ENCODE results near the gene PRRG2. TPM values are rescaled to one million over a fixed set of nuclear protein-coding genes. Genes with fewer than 3 reads are reported as not detected.

Gene PRRG2
- total and polyA plus RNA-seq, 2 of the 13 experiments (the other 11 are each of a cell fraction or from before 2014, with no cell fraction given): 0.66 to 0.82 TPM

DNA sequence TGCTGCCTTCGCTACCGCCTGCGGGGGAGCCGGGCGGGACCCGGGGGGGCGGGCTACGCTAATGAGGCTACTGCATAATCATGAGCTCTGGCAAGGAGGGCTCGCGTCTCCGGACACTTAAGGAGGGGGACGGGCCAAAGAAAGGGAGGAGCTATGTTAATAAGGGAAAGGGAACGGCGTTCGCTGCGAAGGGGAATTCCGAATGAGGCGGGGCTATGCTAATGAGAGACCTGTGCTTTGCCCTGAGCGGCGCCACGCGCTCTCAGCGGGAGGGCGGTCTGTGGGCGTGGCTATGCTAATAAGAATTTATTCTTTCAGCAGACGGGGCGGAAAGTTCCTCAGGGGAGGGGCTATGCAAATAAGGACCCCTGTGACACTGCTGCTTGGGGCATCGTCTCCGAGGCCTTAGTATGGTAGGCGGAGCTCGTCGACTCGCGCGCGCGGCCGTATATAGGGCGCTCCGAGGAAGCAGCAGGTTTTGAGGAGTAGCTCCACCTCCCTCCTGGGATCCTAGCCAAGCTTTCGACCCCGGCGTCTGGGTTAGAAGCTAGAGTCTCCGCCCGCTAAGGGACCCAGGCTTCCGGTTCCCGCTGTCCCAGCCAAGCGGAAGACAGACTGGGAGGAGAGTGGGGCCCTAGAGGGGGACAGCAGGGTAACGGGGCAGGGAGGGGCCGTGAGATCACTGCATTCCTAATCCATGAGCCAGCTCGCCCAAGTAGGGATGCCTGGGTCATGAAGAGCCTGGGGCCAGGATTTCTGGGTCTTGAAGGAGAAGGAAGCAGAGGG lies 59.2 kb downstream of the PRRG2 start, which contains the start of gene RRAS (continued):
- peak; percentile 75; the same call in 1 of the 2 replicates for TF ChIP-seq ZFP36L1 (CRISPR knock-in tag; IDR thresholded peaks at IDR 0.05)
- TF ChIP-seq ZNF160 (CRISPR knock-in tag; IDR thresholded peaks at IDR 0.05): 0 out of 2 replicates have a peak, but pooled peaks have one; percentile 19
- no peak for TF ChIP-seq TEAD2 (CRISPR knock-in tag; IDR thresholded peaks at IDR 0.05)
- TF ChIP-seq GLI4 (CRISPR knock-in tag; IDR thresholded peaks at IDR 0.05; ENCODE audit: borderline replicate concordance): no peak
- no peak for TF ChIP-seq FLYWCH1 (CRISPR knock-in tag; IDR thresholded peaks at IDR 0.05)
- TF ChIP-seq, protein P1, sequence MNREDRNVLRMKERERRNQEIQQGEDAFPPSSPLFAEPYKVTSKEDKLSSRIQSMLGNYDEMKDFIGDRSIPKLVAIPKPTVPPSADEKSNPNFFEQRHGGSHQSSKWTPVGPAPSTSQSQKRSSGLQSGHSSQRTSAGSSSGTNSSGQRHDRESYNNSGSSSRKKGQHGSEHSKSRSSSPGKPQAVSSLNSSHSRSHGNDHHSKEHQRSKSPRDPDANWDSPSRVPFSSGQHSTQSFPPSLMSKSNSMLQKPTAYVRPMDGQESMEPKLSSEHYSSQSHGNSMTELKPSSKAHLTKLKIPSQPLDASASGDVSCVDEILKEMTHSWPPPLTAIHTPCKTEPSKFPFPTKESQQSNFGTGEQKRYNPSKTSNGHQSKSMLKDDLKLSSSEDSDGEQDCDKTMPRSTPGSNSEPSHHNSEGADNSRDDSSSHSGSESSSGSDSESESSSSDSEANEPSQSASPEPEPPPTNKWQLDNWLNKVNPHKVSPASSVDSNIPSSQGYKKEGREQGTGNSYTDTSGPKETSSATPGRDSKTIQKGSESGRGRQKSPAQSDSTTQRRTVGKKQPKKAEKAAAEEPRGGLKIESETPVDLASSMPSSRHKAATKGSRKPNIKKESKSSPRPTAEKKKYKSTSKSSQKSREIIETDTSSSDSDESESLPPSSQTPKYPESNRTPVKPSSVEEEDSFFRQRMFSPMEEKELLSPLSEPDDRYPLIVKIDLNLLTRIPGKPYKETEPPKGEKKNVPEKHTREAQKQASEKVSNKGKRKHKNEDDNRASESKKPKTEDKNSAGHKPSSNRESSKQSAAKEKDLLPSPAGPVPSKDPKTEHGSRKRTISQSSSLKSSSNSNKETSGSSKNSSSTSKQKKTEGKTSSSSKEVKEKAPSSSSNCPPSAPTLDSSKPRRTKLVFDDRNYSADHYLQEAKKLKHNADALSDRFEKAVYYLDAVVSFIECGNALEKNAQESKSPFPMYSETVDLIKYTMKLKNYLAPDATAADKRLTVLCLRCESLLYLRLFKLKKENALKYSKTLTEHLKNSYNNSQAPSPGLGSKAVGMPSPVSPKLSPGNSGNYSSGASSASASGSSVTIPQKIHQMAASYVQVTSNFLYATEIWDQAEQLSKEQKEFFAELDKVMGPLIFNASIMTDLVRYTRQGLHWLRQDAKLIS (CRISPR knock-in tag; IDR thresholded peaks at IDR 0.05): no peak
- peak; percentile 45; the same call in 1 of the 2 replicates for TF ChIP-seq ZKSCAN8 (CRISPR knock-in tag; IDR thresholded peaks at IDR 0.05; ENCODE audit: borderline replicate concordance)
- no peak; the same call in 1 of the 2 replicates for TF ChIP-seq HMG20B (CRISPR knock-in tag; conservative IDR thresholded peaks at IDR 0.05)
- TF ChIP-seq JARID2 (CRISPR knock-in tag; IDR thresholded peaks at IDR 0.05; ENCODE audit: insufficient replicate concordance): no peak
- TF ChIP-seq ZNF614 (CRISPR knock-in tag; IDR thresholded peaks at IDR 0.05; ENCODE audit: borderline replicate concordance): no peak; the same call in 1 of the 2 replicates
- TF ChIP-seq, protein P2, sequence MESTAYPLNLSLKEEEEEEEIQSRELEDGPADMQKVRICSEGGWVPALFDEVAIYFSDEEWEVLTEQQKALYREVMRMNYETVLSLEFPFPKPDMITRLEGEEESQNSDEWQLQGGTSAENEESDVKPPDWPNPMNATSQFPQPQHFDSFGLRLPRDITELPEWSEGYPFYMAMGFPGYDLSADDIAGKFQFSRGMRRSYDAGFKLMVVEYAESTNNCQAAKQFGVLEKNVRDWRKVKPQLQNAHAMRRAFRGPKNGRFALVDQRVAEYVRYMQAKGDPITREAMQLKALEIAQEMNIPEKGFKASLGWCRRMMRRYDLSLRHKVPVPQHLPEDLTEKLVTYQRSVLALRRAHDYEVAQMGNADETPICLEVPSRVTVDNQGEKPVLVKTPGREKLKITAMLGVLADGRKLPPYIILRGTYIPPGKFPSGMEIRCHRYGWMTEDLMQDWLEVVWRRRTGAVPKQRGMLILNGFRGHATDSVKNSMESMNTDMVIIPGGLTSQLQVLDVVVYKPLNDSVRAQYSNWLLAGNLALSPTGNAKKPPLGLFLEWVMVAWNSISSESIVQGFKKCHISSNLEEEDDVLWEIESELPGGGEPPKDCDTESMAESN (CRISPR knock-in tag; conservative IDR thresholded peaks at IDR 0.05): peak; percentile 72
- TF ChIP-seq, protein P3, sequence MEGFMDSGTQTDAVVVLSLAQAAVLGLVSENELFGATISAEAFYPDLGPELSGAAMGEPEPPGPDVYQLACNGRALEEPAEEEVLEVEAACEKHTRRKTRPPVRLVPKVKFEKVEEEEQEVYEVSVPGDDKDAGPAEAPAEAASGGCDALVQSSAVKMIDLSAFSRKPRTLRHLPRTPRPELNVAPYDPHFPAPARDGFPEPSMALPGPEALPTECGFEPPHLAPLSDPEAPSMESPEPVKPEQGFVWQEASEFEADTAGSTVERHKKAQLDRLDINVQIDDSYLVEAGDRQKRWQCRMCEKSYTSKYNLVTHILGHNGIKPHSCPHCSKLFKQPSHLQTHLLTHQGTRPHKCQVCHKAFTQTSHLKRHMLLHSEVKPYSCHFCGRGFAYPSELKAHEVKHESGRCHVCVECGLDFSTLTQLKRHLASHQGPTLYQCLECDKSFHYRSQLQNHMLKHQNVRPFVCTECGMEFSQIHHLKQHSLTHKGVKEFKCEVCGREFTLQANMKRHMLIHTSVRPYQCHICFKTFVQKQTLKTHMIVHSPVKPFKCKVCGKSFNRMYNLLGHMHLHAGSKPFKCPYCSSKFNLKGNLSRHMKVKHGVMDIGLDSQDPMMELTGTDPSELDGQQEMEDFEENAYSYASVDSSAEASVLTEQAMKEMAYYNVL (CRISPR knock-in tag; IDR thresholded peaks at IDR 0.05; ENCODE audit: borderline replicate concordance): 0 out of 2 replicates have a peak, but pooled peaks have one; percentile 39
- peak; percentile 33 for TF ChIP-seq CBX1 (IDR thresholded peaks at IDR 0.05; ENCODE audit: low read depth)
- TF ChIP-seq ZNF766 (CRISPR knock-in tag; IDR thresholded peaks at IDR 0.05; ENCODE audit: borderline replicate concordance): no peak
- TF ChIP-seq, protein P4, sequence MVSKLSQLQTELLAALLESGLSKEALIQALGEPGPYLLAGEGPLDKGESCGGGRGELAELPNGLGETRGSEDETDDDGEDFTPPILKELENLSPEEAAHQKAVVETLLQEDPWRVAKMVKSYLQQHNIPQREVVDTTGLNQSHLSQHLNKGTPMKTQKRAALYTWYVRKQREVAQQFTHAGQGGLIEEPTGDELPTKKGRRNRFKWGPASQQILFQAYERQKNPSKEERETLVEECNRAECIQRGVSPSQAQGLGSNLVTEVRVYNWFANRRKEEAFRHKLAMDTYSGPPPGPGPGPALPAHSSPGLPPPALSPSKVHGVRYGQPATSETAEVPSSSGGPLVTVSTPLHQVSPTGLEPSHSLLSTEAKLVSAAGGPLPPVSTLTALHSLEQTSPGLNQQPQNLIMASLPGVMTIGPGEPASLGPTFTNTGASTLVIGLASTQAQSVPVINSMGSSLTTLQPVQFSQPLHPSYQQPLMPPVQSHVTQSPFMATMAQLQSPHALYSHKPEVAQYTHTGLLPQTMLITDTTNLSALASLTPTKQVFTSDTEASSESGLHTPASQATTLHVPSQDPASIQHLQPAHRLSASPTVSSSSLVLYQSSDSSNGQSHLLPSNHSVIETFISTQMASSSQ (IDR thresholded peaks at IDR 0.05; ENCODE audit: low read depth): peak; percentile 12; the same call in 1 of the 2 replicates
- TF ChIP-seq, protein P4 (CRISPR knock-in tag; IDR thresholded peaks at IDR 0.05; ENCODE audit: borderline replicate concordance): peak; percentile 75; the same call in 1 of the 2 replicates

Data from HepG2 (cell line).